Esophagus muscularis mucosa (tissue), 4 donors: ENCODE measurements around the gene TESMIN. TPM values are rescaled to one million over a fixed set of nuclear protein-coding genes. Genes with fewer than 3 reads are reported as not detected.
A peak's percentile ranks its signal among the peaks of the same experiment; 100 is the strongest.

Source experiments
- DNase-seq: peaks from one replicate; pipeline ENCODE4 v3.0.0-alpha.2; 2017; ENCODE audit errors: extremely low spot score
- H3K27ac ChIP-seq, 4 donors: fragments of 200-600 bp; sonication (generic); replicated peaks in 1 of 4; 1 replicate in 3 of 4; 2 replicates in 1 of 4; pipeline ENCODE4 v1.5.1; 2016 to 2019; ENCODE audit warnings: mild to moderate bottlenecking in 1 of 4
- H3K27me3 ChIP-seq, 4 donors: fragments of 200-600 bp; sonication (generic); one replicate each; pipeline versions ENCODE4 v1.5.1 to v1.6.0; 2016 to 2019
- H3K36me3 ChIP-seq, 4 donors: fragments of 200-600 bp; sonication (generic); one replicate each; pipeline ENCODE4 v1.5.1; 2016 to 2019
- H3K4me1 ChIP-seq, 4 donors: fragments of 200-600 bp; sonication (generic); one replicate each; pipeline ENCODE4 v1.5.1; 2016 to 2019
- H3K4me3 ChIP-seq, 4 donors: fragments of 200-600 bp; sonication (generic); 1 replicate in 2 of 4; 2 replicates in 2 of 4; pipeline ENCODE4 v1.5.1; 2016 to 2019; ENCODE audit warnings: mild to moderate bottlenecking in 4 of 4, moderate library complexity in 1 of 4
- H3K9me3 ChIP-seq, 4 donors: fragments of 200-600 bp; sonication (generic); 1 replicate in 3 of 4; 2 replicates in 1 of 4; pipeline ENCODE4 v1.5.1; 2016 to 2019
- CTCF ChIP-seq, 3 experiments: fragments of 200-600 bp in 2 of 3; fragments of 450-650 bp in 1 of 3; sonication (generic) in 2 of 3; IDR thresholded peaks; one replicate each; pipeline ENCODE4 v1.5.1; 2017 to 2019; ENCODE audit warnings: antibody characterized with exemption in 3 of 3, mild to moderate bottlenecking in 2 of 3, moderate library complexity in 1 of 3
- EP300 ChIP-seq: sonication (generic); formaldehyde crosslinking; IDR thresholded peaks from one replicate; pipeline ENCODE4 v1.6.1; 2017; ENCODE audit warnings: antibody characterized with exemption
- POLR2A ChIP-seq: fragments of 450-650 bp; IDR thresholded peaks from one replicate; pipeline ENCODE4 v1.6.1; 2017; ENCODE audit warnings: antibody characterized with exemption, moderate library complexity, mild to moderate bottlenecking, low read depth
- POLR2AphosphoS5 ChIP-seq, 2 donors: sonication (generic); formaldehyde crosslinking; IDR thresholded peaks; one replicate each; pipeline ENCODE4 v1.6.1; 2017; ENCODE audit warnings: antibody characterized with exemption in 2 of 2
- WGBS: methylation state at CpG from one replicate; pipeline ENCODE4 v1.1.5; 2018; 5-methylcytosine and 5-hydroxymethylcytosine counted together
- intact Hi-C: fragments of 100-400 bp; cut with DNase I; formaldehyde crosslinking; loops from one replicate; pipeline ENCODE4 v1.15.1; 2023
- total RNA-seq, 4 donors: library from RNA; depleted of rRNA; stranded (reverse); fragments of >200 nt; gene quantifications; one replicate each; pipeline versions ENCODE4 v1.1.0 to v1.2.1, GENCODE V29; 2016

The TESMIN gene
- 1 to 10 TPM in 2 of 4 donors, under 1 TPM in 2; 0.78 to 2.5 (median 1.4) TPM for total RNA-seq

GRCh38 chr11:68751331-68751856, at the start of gene TESMIN:
TESMIN (minus strand) TSS chr11:68751520; CDS start chr11:68750660, 860 bp downstream.
- 3% methylated on average over 37 of the region's 42 CpGs for WGBS
- H3K27me3 ChIP-seq = no peaks in the 10 kb centered on the region
- H3K36me3 ChIP-seq = peaks cover 6 to 27% (median 21%) of the 10 kb centered on the region in 4 donors
- TF ChIP-seq CTCF (IDR thresholded peaks at IDR 0.05) (no peak), POLR2AphosphoS5 (IDR thresholded peaks at IDR 0.05) (no peak), EP300 (no peak), POLR2A (no peak)
- DNase-seq = peak; percentile 93
- intact Hi-C loops = no loop called here
- no peaks in the 10 kb centered on the region for H3K9me3 ChIP-seq
- peaks cover 17 to 28% (median 23%) of the 10 kb centered on the region in 4 donors for H3K4me1 ChIP-seq
- H3K4me3 ChIP-seq = peak within 1 kb of the TSS; percentile 50 to 64 (median 52)
- peak within 1 kb of the TSS in 1 of 4 donors; percentile 12 for H3K27ac ChIP-seq

GRCh38 chr11:68798221-68798813, 47.0 kb upstream of the TESMIN start:
- H3K36me3 ChIP-seq = peaks cover 91 to 100% (median 99%) of the 10 kb centered on the region in 4 donors
- TF ChIP-seq CTCF (IDR thresholded peaks at IDR 0.05) (peak in 2 of 3 experiments; percentile 41 to 62), POLR2A (no peak)
- WGBS = 67% methylated on average over 23 of the region's 23 CpGs
- intact Hi-C loops = no loop called here
- DNase-seq = no peak
- H3K9me3 ChIP-seq = no peaks in the 10 kb centered on the region
- H3K27me3 ChIP-seq = no peaks in the 10 kb centered on the region
- H3K4me3 ChIP-seq = no peak overlapping the region
- H3K4me1 ChIP-seq = peaks cover 0 to 7% (median 2%) of the 10 kb centered on the region in 4 donors
- H3K27ac ChIP-seq = no peak overlapping the region

GRCh38 chr11:68796801-68797200, 45.5 kb upstream of the TESMIN start:
- TF ChIP-seq POLR2A (no peak), POLR2AphosphoS5 (IDR thresholded peaks at IDR 0.05) (peak in 1 of 2 donors; percentile 5), CTCF (IDR thresholded peaks at IDR 0.05) (no peak), EP300 (no peak)
- 57% methylated on average over 5 of the region's 19 CpGs for WGBS
- H3K4me3 ChIP-seq = no peak overlapping the region
- no peaks in the 10 kb centered on the region for H3K9me3 ChIP-seq
- no peak for DNase-seq
- peaks cover 0 to 7% (median 2%) of the 10 kb centered on the region in 4 donors for H3K4me1 ChIP-seq
- H3K36me3 ChIP-seq = peaks cover 92 to 100% (median 99%) of the 10 kb centered on the region in 4 donors
- peak overlapping the region in 1 of 4 donors; percentile 18 for H3K27ac ChIP-seq
- H3K27me3 ChIP-seq = no peaks in the 10 kb centered on the region
- intact Hi-C loops = no loop called here

DNA sequence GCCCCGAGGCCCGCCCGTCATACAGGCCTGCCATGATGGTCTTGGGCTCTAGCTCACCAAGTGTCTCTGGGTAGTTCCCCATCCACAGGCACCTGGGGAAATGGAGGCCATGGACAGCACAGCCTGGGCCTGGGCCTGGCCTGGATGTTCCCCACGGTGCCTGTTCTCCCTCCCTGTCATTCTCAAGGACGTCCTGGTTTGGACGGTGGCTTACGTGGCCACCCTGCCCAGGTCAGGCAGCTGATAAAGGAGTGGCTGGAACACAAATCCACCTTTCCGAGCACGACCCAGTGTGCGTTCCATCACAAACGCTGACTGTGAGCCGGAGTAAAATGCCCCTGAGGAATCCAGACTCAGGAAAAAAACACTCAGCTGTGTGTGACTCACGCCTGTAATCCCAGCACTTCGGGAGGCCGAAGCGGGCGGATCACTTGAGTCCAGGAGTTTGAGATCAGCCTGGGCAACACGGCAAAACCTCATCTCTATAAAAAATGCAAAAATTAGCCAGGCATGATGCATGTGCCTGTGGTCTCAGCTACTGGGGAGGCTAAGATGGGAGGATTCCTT, 41.2 kb upstream of the TESMIN start:
- Histone ChIP-seq H3K36me3 (peaks cover 67 to 97% (median 95%) of the 10 kb centered on the region in 4 donors), H3K27me3 (no peaks in the 10 kb centered on the region), H3K4me3 (no peak overlapping the region), H3K27ac (no peak overlapping the region), H3K4me1 (peaks cover 0 to 7% (median 2%) of the 10 kb centered on the region in 4 donors), H3K9me3 (no peaks in the 10 kb centered on the region)
- 90% methylated on average over 8 of the region's 18 CpGs for WGBS
- DNase-seq = no peak
- intact Hi-C loops = no loop called here
- TF ChIP-seq CTCF (IDR thresholded peaks at IDR 0.05) = no peak
- no peak for TF ChIP-seq POLR2A
- no peak for TF ChIP-seq POLR2AphosphoS5 (IDR thresholded peaks at IDR 0.05)
- no peak for TF ChIP-seq EP300
